A673 (cell line): ENCODE data around the gene SETD1A.

Experiments
- EZH2 ChIP-seq: fragments of 200-600 bp; sonication (generic); IDR thresholded peaks from 2 replicates; pipeline ENCODE4 v1.6.1; 2017; ENCODE audit warnings: borderline replicate concordance, low read depth, mild to moderate bottlenecking, mixed read lengths, antibody characterized with exemption, low read length; ENCODE audit not compliant: poor library complexity, severe bottlenecking
- TF ChIP-seq, protein P1 (sequence below): fragments of 300-800, 200-600 bp; sonication (generic); conservative IDR thresholded peaks from 2 replicates; pipeline ENCODE4 v1.5.1; 2017; ENCODE audit warnings: low read depth, mild to moderate bottlenecking, antibody characterized with exemption, low read length, moderate library complexity, mixed read lengths

- TF ChIP-seq, protein P1, sequence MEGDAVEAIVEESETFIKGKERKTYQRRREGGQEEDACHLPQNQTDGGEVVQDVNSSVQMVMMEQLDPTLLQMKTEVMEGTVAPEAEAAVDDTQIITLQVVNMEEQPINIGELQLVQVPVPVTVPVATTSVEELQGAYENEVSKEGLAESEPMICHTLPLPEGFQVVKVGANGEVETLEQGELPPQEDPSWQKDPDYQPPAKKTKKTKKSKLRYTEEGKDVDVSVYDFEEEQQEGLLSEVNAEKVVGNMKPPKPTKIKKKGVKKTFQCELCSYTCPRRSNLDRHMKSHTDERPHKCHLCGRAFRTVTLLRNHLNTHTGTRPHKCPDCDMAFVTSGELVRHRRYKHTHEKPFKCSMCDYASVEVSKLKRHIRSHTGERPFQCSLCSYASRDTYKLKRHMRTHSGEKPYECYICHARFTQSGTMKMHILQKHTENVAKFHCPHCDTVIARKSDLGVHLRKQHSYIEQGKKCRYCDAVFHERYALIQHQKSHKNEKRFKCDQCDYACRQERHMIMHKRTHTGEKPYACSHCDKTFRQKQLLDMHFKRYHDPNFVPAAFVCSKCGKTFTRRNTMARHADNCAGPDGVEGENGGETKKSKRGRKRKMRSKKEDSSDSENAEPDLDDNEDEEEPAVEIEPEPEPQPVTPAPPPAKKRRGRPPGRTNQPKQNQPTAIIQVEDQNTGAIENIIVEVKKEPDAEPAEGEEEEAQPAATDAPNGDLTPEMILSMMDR = no peak
- no peak for TF ChIP-seq EZH2
Measured at GRCh38 chr16:31008149-31008548, 50.6 kb downstream of the SETD1A start.
